ENCODE measurements around the gene ITGBL1. TPM values are rescaled to one million over a fixed set of nuclear protein-coding genes. Genes with fewer than 3 reads are reported as not detected.

Gene ITGBL1
- total RNA-seq, 2 experiments from 2014 or later = not detected

DNA sequence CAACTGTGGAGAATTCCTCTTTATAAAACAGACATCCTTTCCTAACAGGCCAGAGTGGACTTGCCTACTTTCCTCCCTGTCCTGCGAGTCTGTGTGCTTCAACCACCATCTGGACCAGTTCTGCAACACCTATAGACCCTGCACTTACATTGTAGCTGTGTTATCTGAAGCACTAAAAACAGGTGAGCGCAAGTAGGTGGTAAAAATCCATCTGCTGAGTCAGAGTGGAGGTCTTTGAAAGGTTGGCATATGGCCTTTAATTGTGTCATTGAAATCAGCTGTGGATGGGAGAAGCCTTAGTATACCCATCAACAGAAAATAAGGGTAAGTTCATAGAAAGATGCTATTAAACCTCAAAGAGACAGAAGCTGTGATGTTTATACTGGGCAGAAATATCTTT is 28.6 kb upstream of the ITGBL1 start:
- TF ChIP-seq, protein P1, sequence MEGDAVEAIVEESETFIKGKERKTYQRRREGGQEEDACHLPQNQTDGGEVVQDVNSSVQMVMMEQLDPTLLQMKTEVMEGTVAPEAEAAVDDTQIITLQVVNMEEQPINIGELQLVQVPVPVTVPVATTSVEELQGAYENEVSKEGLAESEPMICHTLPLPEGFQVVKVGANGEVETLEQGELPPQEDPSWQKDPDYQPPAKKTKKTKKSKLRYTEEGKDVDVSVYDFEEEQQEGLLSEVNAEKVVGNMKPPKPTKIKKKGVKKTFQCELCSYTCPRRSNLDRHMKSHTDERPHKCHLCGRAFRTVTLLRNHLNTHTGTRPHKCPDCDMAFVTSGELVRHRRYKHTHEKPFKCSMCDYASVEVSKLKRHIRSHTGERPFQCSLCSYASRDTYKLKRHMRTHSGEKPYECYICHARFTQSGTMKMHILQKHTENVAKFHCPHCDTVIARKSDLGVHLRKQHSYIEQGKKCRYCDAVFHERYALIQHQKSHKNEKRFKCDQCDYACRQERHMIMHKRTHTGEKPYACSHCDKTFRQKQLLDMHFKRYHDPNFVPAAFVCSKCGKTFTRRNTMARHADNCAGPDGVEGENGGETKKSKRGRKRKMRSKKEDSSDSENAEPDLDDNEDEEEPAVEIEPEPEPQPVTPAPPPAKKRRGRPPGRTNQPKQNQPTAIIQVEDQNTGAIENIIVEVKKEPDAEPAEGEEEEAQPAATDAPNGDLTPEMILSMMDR (IDR thresholded peaks at IDR 0.05) = no peak
- H3K27ac ChIP-seq (ENCODE audit: low read depth in 1 of 2, low read length in 2 of 2) = no peak overlapping the region
- intact Hi-C loops (cut with DNase I, micrococcal nuclease) = no loop called here
- Mint-ChIP-seq H3K27me3 (peaks cover 26% of the 10 kb centered on the region), H3K4me1 (ENCODE audit: low read depth) (no peaks in the 10 kb centered on the region), H3K4me3 (no peak overlapping the region), H3K36me3 (ENCODE audit: low read depth) (no peaks in the 10 kb centered on the region), H3K27ac (no peak overlapping the region), H3K9me3 (peaks cover 2% of the 10 kb centered on the region)
- CTCF ChIA-PET = no interaction called here
- no peaks in the 10 kb centered on the region for H3K27me3 ChIP-seq (ENCODE audit: control insufficient read depth in 1 of 2, insufficient read depth in 2 of 2, low read length in 2 of 2)
- no peak for DNase-seq
- POLR2A ChIA-PET = no interaction called here
- no peaks in the 10 kb centered on the region for H3K4me1 ChIP-seq (ENCODE audit: insufficient read depth, low read length)
- H3K9me3 ChIP-seq (ENCODE audit: control insufficient read depth in 1 of 2, insufficient read depth in 1 of 2, low read length in 2 of 2) = no peaks in the 10 kb centered on the region
- H3K36me3 ChIP-seq (ENCODE audit: insufficient read depth, low read length) = no peaks in the 10 kb centered on the region
- H3K4me3 ChIP-seq (ENCODE audit: low read length) = no peak overlapping the region
- ATAC-seq (ENCODE audit: poor library complexity) = no peak

DNA sequence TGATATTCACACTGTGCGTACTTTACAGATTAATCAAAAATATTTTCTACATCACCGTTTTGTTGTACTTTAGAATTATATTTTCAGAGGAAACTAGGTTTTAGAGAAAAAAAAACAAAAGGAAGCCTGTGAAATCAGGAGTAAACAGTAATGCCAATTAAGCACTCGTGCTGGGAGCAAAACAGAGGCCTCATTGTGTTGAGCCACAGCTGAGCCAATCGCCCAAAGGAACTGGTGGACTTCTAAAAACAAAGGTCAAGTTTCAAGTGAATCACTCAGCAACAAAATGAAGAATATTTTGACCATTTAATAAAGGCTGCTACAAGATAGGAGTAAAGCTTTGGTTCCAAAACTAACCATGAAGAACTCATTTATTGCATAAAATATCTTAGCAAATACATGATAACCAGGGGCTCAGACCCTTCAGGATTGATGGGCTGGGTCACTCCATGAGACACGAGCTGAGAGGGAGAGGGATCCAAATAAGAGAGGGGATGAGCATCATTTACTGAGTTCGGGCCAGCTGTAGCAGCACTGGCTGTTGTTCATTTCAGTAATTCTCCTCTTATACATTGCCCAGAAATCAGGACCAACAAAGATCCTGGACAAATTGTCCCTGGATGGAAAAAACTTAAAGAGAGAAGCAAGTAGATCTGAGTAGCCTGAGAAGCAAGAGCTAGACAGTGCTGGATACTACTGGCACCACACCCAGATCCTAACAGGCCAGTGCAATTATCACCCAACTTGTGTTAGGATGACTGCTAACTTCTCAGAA is 27.9 kb upstream of the ITGBL1 start:
- H3K4me1 Mint-ChIP-seq (ENCODE audit: low read depth) = no peaks in the 10 kb centered on the region
- ATAC-seq (ENCODE audit: poor library complexity) (no peak), DNase-seq (no peak)
- Histone ChIP-seq H3K9me3 (ENCODE audit: control insufficient read depth in 1 of 2, insufficient read depth in 1 of 2, low read length in 2 of 2) (no peaks in the 10 kb centered on the region), H3K27me3 (ENCODE audit: control insufficient read depth in 1 of 2, insufficient read depth in 2 of 2, low read length in 2 of 2) (no peaks in the 10 kb centered on the region), H3K4me1 (ENCODE audit: insufficient read depth, low read length) (no peaks in the 10 kb centered on the region), H3K4me3 (ENCODE audit: low read length) (no peak overlapping the region), H3K27ac (ENCODE audit: low read depth in 1 of 2, low read length in 2 of 2) (no peak overlapping the region), H3K36me3 (ENCODE audit: insufficient read depth, low read length) (no peaks in the 10 kb centered on the region)
- H3K36me3 Mint-ChIP-seq (ENCODE audit: low read depth) = no peaks in the 10 kb centered on the region
- intact Hi-C loops (cut with DNase I, micrococcal nuclease) = no loop called here
- no peak overlapping the region for H3K27ac Mint-ChIP-seq
- POLR2A ChIA-PET = no interaction called here
- TF ChIP-seq, protein P1 (IDR thresholded peaks at IDR 0.05) = no peak
- H3K27me3 Mint-ChIP-seq = peaks cover 21% of the 10 kb centered on the region
- H3K9me3 Mint-ChIP-seq = peaks cover 2% of the 10 kb centered on the region
- CTCF ChIA-PET = no interaction called here
- H3K4me3 Mint-ChIP-seq = no peak overlapping the region

DNA sequence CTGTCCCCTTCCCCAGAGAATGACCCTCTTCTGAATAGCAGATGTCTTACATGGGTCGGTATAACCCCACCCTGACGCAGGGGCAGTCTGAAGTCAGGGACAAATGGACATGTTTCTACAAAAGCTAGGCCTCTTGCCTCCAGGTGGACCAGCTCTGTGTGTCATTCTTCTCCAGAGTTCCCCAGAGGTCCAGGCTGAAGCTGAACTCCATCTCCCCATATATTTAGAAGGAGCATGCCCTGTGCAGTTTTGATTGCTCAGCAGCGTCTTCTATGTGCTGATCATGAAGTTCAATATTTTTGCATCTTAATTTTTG is 27.4 kb upstream of the ITGBL1 start:
- ATAC-seq (ENCODE audit: poor library complexity) (no peak), DNase-seq (no peak)
- Mint-ChIP-seq H3K27ac (no peak overlapping the region), H3K36me3 (ENCODE audit: low read depth) (no peaks in the 10 kb centered on the region), H3K9me3 (peaks cover 1% of the 10 kb centered on the region), H3K4me3 (no peak overlapping the region), H3K4me1 (ENCODE audit: low read depth) (no peaks in the 10 kb centered on the region), H3K27me3 (peaks cover 19% of the 10 kb centered on the region)
- Histone ChIP-seq H3K4me3 (ENCODE audit: low read length) (no peak overlapping the region), H3K27me3 (ENCODE audit: control insufficient read depth in 1 of 2, insufficient read depth in 2 of 2, low read length in 2 of 2) (no peaks in the 10 kb centered on the region), H3K4me1 (ENCODE audit: insufficient read depth, low read length) (no peaks in the 10 kb centered on the region), H3K9me3 (ENCODE audit: control insufficient read depth in 1 of 2, insufficient read depth in 1 of 2, low read length in 2 of 2) (no peaks in the 10 kb centered on the region), H3K36me3 (ENCODE audit: insufficient read depth, low read length) (no peaks in the 10 kb centered on the region), H3K27ac (ENCODE audit: low read depth in 1 of 2, low read length in 2 of 2) (no peak overlapping the region)
- ChIA-PET POLR2A (interaction anchor here (0.6 kb wide), 1 partner anchor 715 kb away, joined by 3 read pairs; no protein-coding TSS in a partner anchor), CTCF (no interaction called here)
- TF ChIP-seq, protein P1 (IDR thresholded peaks at IDR 0.05) = no peak
- intact Hi-C loops (cut with DNase I, micrococcal nuclease) = no loop called here
